Neural cell (in vitro differentiated cells): ENCODE data around the gene DNAH3. TPM values are rescaled to one million over a fixed set of nuclear protein-coding genes. Genes with fewer than 3 reads are reported as not detected.

ENCODE experiments used
- H2AFZ ChIP-seq: fragments of 200-600, 300-800 bp; sonication (generic), shearing (Covaris generic); 2 replicates; pipeline ENCODE4 v1.6.0; 2014; ENCODE audit warnings: low read depth, mild to moderate bottlenecking, antibody characterized with exemption, low read length, moderate library complexity
- H3F3A ChIP-seq: fragments of 200-600 bp; shearing (Covaris generic); 2 replicates; pipeline ENCODE4 v1.6.1; 2016; ENCODE audit warnings: mild to moderate bottlenecking, moderate library complexity, mixed read lengths, antibody characterized with exemption, low read length; ENCODE audit not compliant: insufficient read depth, poor library complexity, severe bottlenecking
- H3K27ac ChIP-seq: fragments of 200-600, 300-800 bp; sonication (generic), shearing (Covaris generic); 2 replicates; pipeline ENCODE4 v1.5.1; 2014; ENCODE audit warnings: mild to moderate bottlenecking, low read length, moderate library complexity
- H3K27me3 ChIP-seq: fragments of 300-800, 200-600 bp; sonication (generic), shearing (Covaris generic); 2 replicates; pipeline ENCODE4 v1.6.0; 2014; ENCODE audit warnings: mild to moderate bottlenecking, low read depth, low read length, moderate library complexity; ENCODE audit not compliant: insufficient read depth
- H3K36me3 ChIP-seq: fragments of 300-800, 200-600 bp; sonication (generic), shearing (Covaris generic); 2 replicates; pipeline ENCODE4 v1.5.1; 2014; ENCODE audit warnings: mild to moderate bottlenecking, antibody characterized with exemption, low read length, moderate library complexity; ENCODE audit not compliant: insufficient read depth
- H3K4me2 ChIP-seq: fragments of 300-800, 200-600 bp; sonication (generic), shearing (Covaris generic); 2 replicates; pipeline ENCODE4 v1.6.0; 2014; ENCODE audit warnings: mild to moderate bottlenecking, low read length
- H3K4me3 ChIP-seq: fragments of 300-800, 200-600 bp; sonication (generic), shearing (Covaris generic); 2 replicates; pipeline ENCODE4 v1.5.1; 2014; ENCODE audit warnings: mild to moderate bottlenecking, low read length, moderate library complexity
- H3K79me2 ChIP-seq: fragments of 200-600 bp; shearing (Covaris generic); replicated peaks from 2 replicates; pipeline ENCODE4 v1.6.0; 2014; ENCODE audit warnings: mild to moderate bottlenecking, low read length, moderate library complexity; ENCODE audit not compliant: insufficient read depth
- H3K9ac ChIP-seq: fragments of 300-800, 200-600 bp; sonication (generic), shearing (Covaris generic); 2 replicates; pipeline ENCODE4 v1.6.1; 2016; ENCODE audit warnings: mild to moderate bottlenecking, low read length, mixed read lengths
- H3K9me2 ChIP-seq: fragments of 200-600 bp; shearing (Covaris generic); 2 replicates; pipeline ENCODE4 v1.6.1; 2016; ENCODE audit warnings: mild to moderate bottlenecking, low read length, mixed read lengths; ENCODE audit not compliant: insufficient read depth
- H3K9me3 ChIP-seq: fragments of 200-600, 300-800 bp; sonication (generic), shearing (Covaris generic); 2 replicates; pipeline ENCODE4 v1.6.1; 2016; ENCODE audit warnings: mild to moderate bottlenecking, mixed run types, low read length, moderate library complexity, mixed read lengths
- H4K20me1 ChIP-seq: fragments of 200-600 bp; shearing (Covaris generic); 2 replicates; pipeline ENCODE4 v1.6.1; 2016; ENCODE audit warnings: mild to moderate bottlenecking, mixed run types; ENCODE audit not compliant: insufficient read depth
- EP300 ChIP-seq: fragments of 450-650 bp; conservative IDR thresholded peaks from 2 replicates; pipeline ENCODE4 v1.6.1; 2014; ENCODE audit warnings: antibody characterized with exemption, mild to moderate bottlenecking, moderate library complexity; ENCODE audit not compliant: poor library complexity, severe bottlenecking
- EZH2 ChIP-seq: fragments of 200-600, 300-800 bp; shearing (Covaris generic), sonication (generic); IDR thresholded peaks from 2 replicates; pipeline ENCODE4 v1.6.1; 2014; ENCODE audit warnings: antibody characterized with exemption, low read length, borderline replicate concordance, mild to moderate bottlenecking; ENCODE audit not compliant: insufficient read depth, poor library complexity, severe bottlenecking
- MXI1 ChIP-seq: fragments of 450-650 bp; conservative IDR thresholded peaks from 2 replicates; pipeline ENCODE4 v1.6.1; 2014; ENCODE audit warnings: antibody characterized with exemption, mild to moderate bottlenecking; ENCODE audit not compliant: poor library complexity, severe bottlenecking
- POLR2AphosphoS5 ChIP-seq: IDR thresholded peaks from 2 replicates; pipeline ENCODE4 v1.6.1; 2012
- RAD21 ChIP-seq: fragments of 450-650 bp; conservative IDR thresholded peaks from 2 replicates; pipeline ENCODE4 v1.6.1; 2014; ENCODE audit warnings: antibody characterized with exemption, mild to moderate bottlenecking, moderate library complexity
- SMC3 ChIP-seq: fragments of 450-650 bp; conservative IDR thresholded peaks from 2 replicates; pipeline ENCODE4 v1.6.1; 2014; ENCODE audit warnings: antibody characterized with exemption, mild to moderate bottlenecking, moderate library complexity; ENCODE audit not compliant: poor library complexity
- TAF1 ChIP-seq: IDR thresholded peaks from 2 replicates; pipeline ENCODE4 v1.6.1; 2012; ENCODE audit warnings: low read depth
- polyA plus RNA-seq: library from polyadenylated mRNA; depleted of rRNA; stranded (reverse); fragments of >200 nt; gene quantifications from 2 replicates; pipeline ENCODE4 v1.2.3, GENCODE V29; 2014
- TF ChIP-seq, protein P1 (sequence below): fragments of 450-650 bp; IDR thresholded peaks from 2 replicates; pipeline ENCODE4 v1.5.1; 2014; ENCODE audit warnings: antibody characterized with exemption, mild to moderate bottlenecking, moderate library complexity; ENCODE audit not compliant: poor library complexity, severe bottlenecking
- TF ChIP-seq, protein P2 (sequence below): IDR thresholded peaks from 2 replicates; pipeline ENCODE4 v1.6.1; 2012; ENCODE audit warnings: borderline replicate concordance

DNAH3 gene
- polyA plus RNA-seq, 1 donor from 2014 or later = 0.06 TPM

DNA sequence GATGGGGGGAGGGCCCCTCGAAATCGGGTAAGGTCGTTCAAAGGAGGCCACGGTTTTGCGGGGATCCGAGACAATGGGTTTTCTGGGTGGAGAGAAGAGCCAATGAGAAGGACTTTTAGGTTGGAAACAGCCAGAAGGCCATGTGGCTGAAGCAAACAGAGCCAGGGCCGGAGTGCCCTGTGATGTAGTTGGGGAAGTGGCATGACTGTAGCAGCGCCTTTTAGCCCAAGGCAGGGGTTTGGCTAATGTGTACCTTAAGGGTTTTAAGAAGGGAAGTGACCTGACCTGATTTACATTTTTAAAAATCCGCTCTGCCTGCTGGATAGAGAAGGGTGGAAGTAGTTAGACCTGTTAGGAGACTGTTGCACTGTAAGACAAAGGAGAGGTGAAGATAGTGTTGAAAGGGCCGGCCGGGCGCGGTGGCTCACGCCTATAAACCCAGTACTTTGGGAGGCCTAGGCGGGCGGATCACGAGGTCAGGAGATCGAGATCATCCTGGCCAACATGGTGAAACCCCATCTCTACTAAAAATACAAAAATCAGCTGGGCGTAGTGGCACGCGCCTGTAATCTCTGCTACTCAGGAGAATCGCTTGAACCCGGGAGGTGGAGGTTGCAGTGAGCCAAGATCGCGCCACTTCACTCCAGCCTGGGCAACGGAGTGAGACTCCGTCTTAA lies 249.1 kb downstream of the DNAH3 start (continued):
- TF ChIP-seq MXI1 (no peak), EP300 (no peak), SMC3 (no peak)

DNA sequence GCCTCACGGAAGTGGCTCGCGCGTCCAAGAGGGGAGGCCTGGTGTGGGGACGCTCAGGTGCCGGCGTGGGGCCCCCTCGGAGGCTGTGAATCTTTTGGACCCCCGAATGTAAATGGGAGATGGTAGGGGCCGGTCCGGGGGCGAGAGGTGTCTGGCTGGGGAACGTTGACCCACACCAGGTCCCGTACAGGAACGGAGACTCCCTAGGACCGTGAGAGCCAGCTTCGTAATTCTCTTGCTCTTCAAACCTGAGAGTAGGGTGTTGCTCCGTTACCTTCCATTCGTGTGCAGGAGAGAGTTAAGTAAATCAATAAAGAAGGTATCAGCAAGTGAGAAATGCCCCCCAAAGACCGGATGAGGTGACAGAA lies 249.6 kb downstream of the DNAH3 start:
- TF ChIP-seq RAD21 = no peak
- no peak for TF ChIP-seq MXI1
- no peak for TF ChIP-seq EZH2
- TF ChIP-seq EP300 = no peak
- TF ChIP-seq, protein P1, sequence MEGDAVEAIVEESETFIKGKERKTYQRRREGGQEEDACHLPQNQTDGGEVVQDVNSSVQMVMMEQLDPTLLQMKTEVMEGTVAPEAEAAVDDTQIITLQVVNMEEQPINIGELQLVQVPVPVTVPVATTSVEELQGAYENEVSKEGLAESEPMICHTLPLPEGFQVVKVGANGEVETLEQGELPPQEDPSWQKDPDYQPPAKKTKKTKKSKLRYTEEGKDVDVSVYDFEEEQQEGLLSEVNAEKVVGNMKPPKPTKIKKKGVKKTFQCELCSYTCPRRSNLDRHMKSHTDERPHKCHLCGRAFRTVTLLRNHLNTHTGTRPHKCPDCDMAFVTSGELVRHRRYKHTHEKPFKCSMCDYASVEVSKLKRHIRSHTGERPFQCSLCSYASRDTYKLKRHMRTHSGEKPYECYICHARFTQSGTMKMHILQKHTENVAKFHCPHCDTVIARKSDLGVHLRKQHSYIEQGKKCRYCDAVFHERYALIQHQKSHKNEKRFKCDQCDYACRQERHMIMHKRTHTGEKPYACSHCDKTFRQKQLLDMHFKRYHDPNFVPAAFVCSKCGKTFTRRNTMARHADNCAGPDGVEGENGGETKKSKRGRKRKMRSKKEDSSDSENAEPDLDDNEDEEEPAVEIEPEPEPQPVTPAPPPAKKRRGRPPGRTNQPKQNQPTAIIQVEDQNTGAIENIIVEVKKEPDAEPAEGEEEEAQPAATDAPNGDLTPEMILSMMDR = no peak
- no peak for TF ChIP-seq POLR2AphosphoS5
- no peak for TF ChIP-seq SMC3
- no peak for TF ChIP-seq TAF1
- TF ChIP-seq, protein P2, sequence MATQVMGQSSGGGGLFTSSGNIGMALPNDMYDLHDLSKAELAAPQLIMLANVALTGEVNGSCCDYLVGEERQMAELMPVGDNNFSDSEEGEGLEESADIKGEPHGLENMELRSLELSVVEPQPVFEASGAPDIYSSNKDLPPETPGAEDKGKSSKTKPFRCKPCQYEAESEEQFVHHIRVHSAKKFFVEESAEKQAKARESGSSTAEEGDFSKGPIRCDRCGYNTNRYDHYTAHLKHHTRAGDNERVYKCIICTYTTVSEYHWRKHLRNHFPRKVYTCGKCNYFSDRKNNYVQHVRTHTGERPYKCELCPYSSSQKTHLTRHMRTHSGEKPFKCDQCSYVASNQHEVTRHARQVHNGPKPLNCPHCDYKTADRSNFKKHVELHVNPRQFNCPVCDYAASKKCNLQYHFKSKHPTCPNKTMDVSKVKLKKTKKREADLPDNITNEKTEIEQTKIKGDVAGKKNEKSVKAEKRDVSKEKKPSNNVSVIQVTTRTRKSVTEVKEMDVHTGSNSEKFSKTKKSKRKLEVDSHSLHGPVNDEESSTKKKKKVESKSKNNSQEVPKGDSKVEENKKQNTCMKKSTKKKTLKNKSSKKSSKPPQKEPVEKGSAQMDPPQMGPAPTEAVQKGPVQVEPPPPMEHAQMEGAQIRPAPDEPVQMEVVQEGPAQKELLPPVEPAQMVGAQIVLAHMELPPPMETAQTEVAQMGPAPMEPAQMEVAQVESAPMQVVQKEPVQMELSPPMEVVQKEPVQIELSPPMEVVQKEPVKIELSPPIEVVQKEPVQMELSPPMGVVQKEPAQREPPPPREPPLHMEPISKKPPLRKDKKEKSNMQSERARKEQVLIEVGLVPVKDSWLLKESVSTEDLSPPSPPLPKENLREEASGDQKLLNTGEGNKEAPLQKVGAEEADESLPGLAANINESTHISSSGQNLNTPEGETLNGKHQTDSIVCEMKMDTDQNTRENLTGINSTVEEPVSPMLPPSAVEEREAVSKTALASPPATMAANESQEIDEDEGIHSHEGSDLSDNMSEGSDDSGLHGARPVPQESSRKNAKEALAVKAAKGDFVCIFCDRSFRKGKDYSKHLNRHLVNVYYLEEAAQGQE = no peak
- Histone ChIP-seq H2AFZ (peak overlapping the region; percentile 83), H3K27me3 (no peaks in the 10 kb centered on the region)

DNA sequence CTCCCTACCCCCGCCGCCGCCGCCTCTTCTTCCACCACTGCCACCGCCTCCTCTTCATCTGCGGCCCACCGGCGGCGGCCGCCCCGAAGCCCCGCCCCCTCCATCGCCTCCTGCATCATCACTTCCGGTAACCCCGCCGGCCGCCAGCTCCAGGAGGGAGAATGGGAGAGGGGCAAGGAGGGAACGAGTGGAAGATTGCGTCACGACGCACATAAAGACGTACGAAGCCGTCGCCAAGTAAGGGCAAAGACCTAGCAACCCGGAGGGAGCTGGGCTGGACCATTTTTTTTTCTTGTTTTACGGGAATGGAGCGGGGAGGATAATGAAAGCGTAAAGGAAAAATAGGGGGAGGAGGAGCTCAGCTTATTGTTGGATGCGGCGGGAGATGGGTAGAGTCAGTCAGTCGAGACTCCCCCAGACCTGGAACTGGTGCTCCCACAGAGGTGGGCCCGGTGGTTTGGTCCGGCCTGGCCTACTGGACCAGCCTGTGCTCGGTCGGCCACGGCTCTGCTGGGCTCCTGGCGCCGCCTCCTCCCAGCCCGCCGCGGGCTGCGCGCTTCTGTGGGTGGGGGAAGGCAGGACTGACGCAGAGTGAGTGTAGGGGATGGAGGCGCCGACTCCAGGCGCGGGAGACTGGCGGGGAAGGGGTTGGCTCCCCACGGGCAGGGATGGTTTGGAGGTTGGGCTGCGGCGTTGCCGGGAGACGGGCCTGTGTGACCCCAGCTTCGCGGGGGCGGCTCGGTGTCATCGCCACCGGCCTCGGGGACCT lies 250.2 kb downstream of the DNAH3 start, which contains the start of the genes DCUN1D3 and LYRM1:
Gene DCUN1D3, minus strand, starts transcription at position 60 of the 769 bp plus-strand sequence. CDS start 37,820 bp downstream, outside the sequence.
Gene LYRM1, plus strand, starts transcription at position 473 of the 769 bp plus-strand sequence. CDS start 14,785 bp downstream, outside the sequence.
- Histone ChIP-seq H3K79me2 (peaks cover 59% of the 10 kb centered on the region), H3F3A (no peaks in the 10 kb centered on the region)

More for the DNA sequence above, 249.6 kb downstream of the DNAH3 start:
- Histone ChIP-seq H3K4me3 (peak overlapping the region; percentile 83), H3K79me2 (peaks cover 58% of the 10 kb centered on the region), H3K4me2 (peak overlapping the region; percentile 87), H4K20me1 (no peaks in the 10 kb centered on the region), H3K27ac (peak overlapping the region; percentile 100), H3K9me2 (no peaks in the 10 kb centered on the region), H3K9me3 (no peaks in the 10 kb centered on the region), H3F3A (no peaks in the 10 kb centered on the region), H3K9ac (peak overlapping the region; percentile 99), H3K36me3 (no peaks in the 10 kb centered on the region)

More for the DNA sequence above, 250.2 kb downstream of the DNAH3 start, which contains the start of the genes DCUN1D3 and LYRM1:
- Histone ChIP-seq H3K9me2 (no peaks in the 10 kb centered on the region), H3K27me3 (no peaks in the 10 kb centered on the region), H3K9me3 (no peaks in the 10 kb centered on the region), H3K4me3 (peak within 1 kb of the TSS; percentile 83), H3K9ac (peak within 1 kb of the TSS; percentile 99), H2AFZ (peak within 1 kb of the TSS; percentile 83), H3K27ac (peak within 1 kb of the TSS; percentile 100), H4K20me1 (no peaks in the 10 kb centered on the region), H3K36me3 (no peaks in the 10 kb centered on the region), H3K4me2 (peak within 1 kb of the TSS; percentile 87)
- TF ChIP-seq EZH2 (no peak), MXI1 (peak; percentile 68), SMC3 (peak; percentile 30), TAF1 (no peak), POLR2AphosphoS5 (peak; percentile 87), EP300 (peak; percentile 83)
- TF ChIP-seq, protein P2 = peak; percentile 96
